ENCODE data around the gene PNMA6E.

Gene PNMA6E

GRCh38 chrX:153384390-153384789 lies 16.8 kb downstream of the PNMA6E start:
- no peak for DNase-seq (ENCODE audit: low spot score)

- DNase-seq (ENCODE audit: low spot score) = no peak
These were observed 18.3 kb downstream of the PNMA6E start for GRCh38 chrX:153382563-153383482.

GRCh38 chrX:153381684-153382532 lies 19.2 kb downstream of the PNMA6E start:
- DNase-seq (ENCODE audit: low spot score) = peak; percentile 75

GRCh38 chrX:153380691-153381090 lies 20.5 kb downstream of the PNMA6E start:
- no peak for DNase-seq (ENCODE audit: low spot score)

- no peak for DNase-seq (ENCODE audit: low spot score)
These were observed 21.1 kb downstream of the PNMA6E start for GRCh38 chrX:153379971-153380581.

- DNase-seq (ENCODE audit: low spot score) = no peak
These were observed 21.6 kb downstream of the PNMA6E start for GRCh38 chrX:153379508-153379907.

- no peak for DNase-seq (ENCODE audit: low spot score)
These were observed 22.5 kb downstream of the PNMA6E start for GRCh38 chrX:153378607-153379006.

GRCh38 chrX:153377727-153378126 lies 23.4 kb downstream of the PNMA6E start:
- DNase-seq (ENCODE audit: low spot score) = no peak

- no peak for DNase-seq (ENCODE audit: low spot score)
These were observed 25.6 kb downstream of the PNMA6E start for GRCh38 chrX:153375571-153375970.

GRCh38 chrX:153374426-153374825 lies 26.7 kb downstream of the PNMA6E start:
- DNase-seq (ENCODE audit: low spot score) = no peak

GRCh38 chrX:153372949-153373348 lies 28.2 kb downstream of the PNMA6E start:
- DNase-seq (ENCODE audit: low spot score) = no peak

GRCh38 chrX:153371256-153371655 lies 29.9 kb downstream of the PNMA6E start:
- no peak for DNase-seq (ENCODE audit: low spot score)

- no peak for DNase-seq (ENCODE audit: low spot score)
These were observed 30.7 kb downstream of the PNMA6E start for GRCh38 chrX:153370293-153371055.

GRCh38 chrX:153366878-153367538 lies 34.1 kb downstream of the PNMA6E start:
- no peak for DNase-seq (ENCODE audit: low spot score)

- no peak for DNase-seq (ENCODE audit: low spot score)
These were observed 35.0 kb downstream of the PNMA6E start for GRCh38 chrX:153366119-153366518.

GRCh38 chrX:153365670-153366069 lies 35.5 kb downstream of the PNMA6E start:
- no peak for DNase-seq (ENCODE audit: low spot score)

GRCh38 chrX:153361781-153362397 lies 39.3 kb downstream of the PNMA6E start:
- no peak for DNase-seq (ENCODE audit: low spot score)

- DNase-seq (ENCODE audit: low spot score) = no peak
These were observed 43.3 kb downstream of the PNMA6E start for GRCh38 chrX:153357877-153358276.

GRCh38 chrX:153353416-153353815 lies 47.7 kb downstream of the PNMA6E start:
- no peak for DNase-seq (ENCODE audit: low spot score)

- DNase-seq (ENCODE audit: low spot score) = no peak
These were observed 48.3 kb downstream of the PNMA6E start for GRCh38 chrX:153352858-153353257.

- no peak for DNase-seq (ENCODE audit: low spot score)
These were observed 49.2 kb downstream of the PNMA6E start for GRCh38 chrX:153351981-153352380.
